Duodenal mucosa (tissue), 2 donors: ENCODE data around the gene CADM1.

ENCODE experiments used
- H3K27ac ChIP-seq: one replicate; pipeline ENCODE4 v1.7.0; 2013; ENCODE audit warnings: low read depth, low read length
- H3K27me3 ChIP-seq, 2 donors: one replicate each; pipeline ENCODE4 v1.7.0; 2013; ENCODE audit warnings: low read length in 2 of 2, control low read depth in 1 of 2; ENCODE audit not compliant: insufficient read depth in 2 of 2, control insufficient read depth in 1 of 2
- H3K36me3 ChIP-seq, 2 donors: one replicate each; pipeline ENCODE4 v1.7.0; 2013; ENCODE audit warnings: low read length in 2 of 2, control low read depth in 1 of 2; ENCODE audit not compliant: insufficient read depth in 2 of 2, control insufficient read depth in 1 of 2
- H3K4me1 ChIP-seq, 2 donors: one replicate each; pipeline ENCODE4 v1.7.0; 2013; ENCODE audit warnings: low read length in 2 of 2, control low read depth in 1 of 2; ENCODE audit not compliant: insufficient read depth in 2 of 2, control insufficient read depth in 1 of 2
- H3K4me3 ChIP-seq, 2 donors: one replicate each; pipeline ENCODE4 v1.7.0; 2013; ENCODE audit warnings: low read length in 2 of 2, low read depth in 1 of 2
- H3K9ac ChIP-seq, 2 donors: one replicate each; pipeline ENCODE4 v1.7.0; 2013; ENCODE audit warnings: low read length in 2 of 2, low read depth in 1 of 2
- H3K9me3 ChIP-seq, 2 donors: one replicate each; pipeline ENCODE4 v1.7.0; 2013; ENCODE audit warnings: low read length in 2 of 2, control low read depth in 1 of 2; ENCODE audit not compliant: control insufficient read depth in 1 of 2

Gene CADM1

GRCh38 chr11:115409116-115409670 lies 95.0 kb downstream of the CADM1 start:
- H3K27ac ChIP-seq = no peak overlapping the region
- no peak overlapping the region for H3K4me3 ChIP-seq
- no peaks in the 10 kb centered on the region for H3K27me3 ChIP-seq
- H3K9ac ChIP-seq = no peak overlapping the region
- no peaks in the 10 kb centered on the region for H3K36me3 ChIP-seq
- H3K4me1 ChIP-seq = peaks cover 14 to 26% of the 10 kb centered on the region in 2 donors
- H3K9me3 ChIP-seq = no peaks in the 10 kb centered on the region

GRCh38 chr11:115408036-115408921 lies 95.9 kb downstream of the CADM1 start:
- Histone ChIP-seq H3K4me3 (no peak overlapping the region), H3K36me3 (no peaks in the 10 kb centered on the region), H3K9me3 (no peaks in the 10 kb centered on the region), H3K27me3 (no peaks in the 10 kb centered on the region), H3K4me1 (peaks cover 14 to 26% of the 10 kb centered on the region in 2 donors), H3K9ac (no peak overlapping the region), H3K27ac (no peak overlapping the region)

- H3K27me3 ChIP-seq = no peaks in the 10 kb centered on the region
- no peak overlapping the region for H3K9ac ChIP-seq
- H3K4me1 ChIP-seq = peaks cover 14 to 26% of the 10 kb centered on the region in 2 donors
- H3K9me3 ChIP-seq = no peaks in the 10 kb centered on the region
- H3K4me3 ChIP-seq = no peak overlapping the region
- H3K27ac ChIP-seq = no peak overlapping the region
- H3K36me3 ChIP-seq = no peaks in the 10 kb centered on the region
These were observed 96.7 kb downstream of the CADM1 start for GRCh38 chr11:115407496-115407895.

- Histone ChIP-seq H3K36me3 (no peaks in the 10 kb centered on the region), H3K4me3 (no peak overlapping the region), H3K9ac (no peak overlapping the region), H3K27ac (no peak overlapping the region), H3K4me1 (peaks cover 14 to 26% of the 10 kb centered on the region in 2 donors), H3K27me3 (no peaks in the 10 kb centered on the region), H3K9me3 (no peaks in the 10 kb centered on the region)
These were observed 97.8 kb downstream of the CADM1 start for GRCh38 chr11:115406404-115406803.

- Histone ChIP-seq H3K9me3 (no peaks in the 10 kb centered on the region), H3K9ac (no peak overlapping the region), H3K27ac (no peak overlapping the region), H3K4me3 (no peak overlapping the region), H3K4me1 (no peaks in the 10 kb centered on the region), H3K36me3 (no peaks in the 10 kb centered on the region), H3K27me3 (no peaks in the 10 kb centered on the region)
These were observed 105.7 kb downstream of the CADM1 start for GRCh38 chr11:115398333-115399080.

GRCh38 chr11:115396533-115396932 lies 107.7 kb downstream of the CADM1 start:
- Histone ChIP-seq H3K4me1 (no peaks in the 10 kb centered on the region), H3K9me3 (no peaks in the 10 kb centered on the region), H3K27ac (no peak overlapping the region), H3K4me3 (no peak overlapping the region), H3K27me3 (no peaks in the 10 kb centered on the region), H3K36me3 (no peaks in the 10 kb centered on the region), H3K9ac (no peak overlapping the region)

GRCh38 chr11:115393950-115394349 lies 110.3 kb downstream of the CADM1 start:
- H3K9ac ChIP-seq = no peak overlapping the region

GRCh38 chr11:115391598-115391997 lies 112.6 kb downstream of the CADM1 start:
- Histone ChIP-seq H3K36me3 (no peaks in the 10 kb centered on the region), H3K4me1 (peaks cover 9 to 16% of the 10 kb centered on the region in 2 donors), H3K9ac (no peak overlapping the region), H3K27me3 (no peaks in the 10 kb centered on the region), H3K9me3 (no peaks in the 10 kb centered on the region), H3K27ac (no peak overlapping the region), H3K4me3 (no peak overlapping the region)

More at GRCh38 chr11:115393950-115394349, 110.3 kb downstream of the CADM1 start:
- peaks cover 9 to 16% of the 10 kb centered on the region in 2 donors for H3K4me1 ChIP-seq
- H3K27ac ChIP-seq = no peak overlapping the region
- no peaks in the 10 kb centered on the region for H3K36me3 ChIP-seq
- H3K27me3 ChIP-seq = no peaks in the 10 kb centered on the region
- no peak overlapping the region for H3K4me3 ChIP-seq
- H3K9me3 ChIP-seq = no peaks in the 10 kb centered on the region

GRCh38 chr11:115391160-115391559 lies 113.1 kb downstream of the CADM1 start:
- Histone ChIP-seq H3K36me3 (no peaks in the 10 kb centered on the region), H3K4me1 (peaks cover 9 to 16% of the 10 kb centered on the region in 2 donors), H3K9ac (no peak overlapping the region), H3K4me3 (no peak overlapping the region), H3K27ac (no peak overlapping the region), H3K9me3 (no peaks in the 10 kb centered on the region), H3K27me3 (no peaks in the 10 kb centered on the region)

GRCh38 chr11:115390441-115390840 lies 113.8 kb downstream of the CADM1 start:
- peaks cover 9 to 16% of the 10 kb centered on the region in 2 donors for H3K4me1 ChIP-seq
- no peaks in the 10 kb centered on the region for H3K9me3 ChIP-seq
- no peak overlapping the region for H3K27ac ChIP-seq
- H3K36me3 ChIP-seq = no peaks in the 10 kb centered on the region
- H3K4me3 ChIP-seq = no peak overlapping the region
- H3K9ac ChIP-seq = no peak overlapping the region
- no peaks in the 10 kb centered on the region for H3K27me3 ChIP-seq
